ENCODE data around the gene TEAD4.

The TEAD4 gene

DNA sequence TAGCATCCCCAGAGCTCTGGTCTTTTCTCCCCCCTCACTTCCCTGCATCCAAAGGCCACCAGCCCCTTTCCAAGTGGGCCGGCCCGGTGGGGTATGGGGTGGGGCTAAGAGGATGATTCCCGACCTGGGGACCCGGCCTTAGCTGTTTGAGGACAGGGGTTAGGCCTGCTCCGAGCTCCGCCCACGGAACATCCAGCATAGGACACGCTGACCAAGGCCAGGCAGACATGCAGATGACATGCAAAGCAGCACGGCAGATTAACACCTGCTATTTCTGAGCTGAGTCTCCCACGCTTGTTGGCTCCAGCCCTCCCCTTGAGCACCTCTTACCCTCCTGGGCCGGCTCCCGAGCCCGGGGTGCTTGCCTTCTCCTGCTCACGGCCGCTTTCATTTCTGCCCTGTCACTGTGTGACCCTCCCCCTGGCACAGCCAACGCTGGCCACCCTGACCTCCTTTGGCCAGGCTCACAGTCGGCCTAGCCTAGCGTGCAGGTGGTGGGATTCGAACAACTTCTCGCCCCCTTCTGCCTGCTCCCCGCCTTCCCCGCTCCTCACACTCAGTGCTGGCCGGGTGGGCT, 40.2 kb downstream of the TEAD4 start:
- in situ Hi-C loops (cut with MboI; ENCODE audit: low sequenced_read_pairs): no loop called here

DNA sequence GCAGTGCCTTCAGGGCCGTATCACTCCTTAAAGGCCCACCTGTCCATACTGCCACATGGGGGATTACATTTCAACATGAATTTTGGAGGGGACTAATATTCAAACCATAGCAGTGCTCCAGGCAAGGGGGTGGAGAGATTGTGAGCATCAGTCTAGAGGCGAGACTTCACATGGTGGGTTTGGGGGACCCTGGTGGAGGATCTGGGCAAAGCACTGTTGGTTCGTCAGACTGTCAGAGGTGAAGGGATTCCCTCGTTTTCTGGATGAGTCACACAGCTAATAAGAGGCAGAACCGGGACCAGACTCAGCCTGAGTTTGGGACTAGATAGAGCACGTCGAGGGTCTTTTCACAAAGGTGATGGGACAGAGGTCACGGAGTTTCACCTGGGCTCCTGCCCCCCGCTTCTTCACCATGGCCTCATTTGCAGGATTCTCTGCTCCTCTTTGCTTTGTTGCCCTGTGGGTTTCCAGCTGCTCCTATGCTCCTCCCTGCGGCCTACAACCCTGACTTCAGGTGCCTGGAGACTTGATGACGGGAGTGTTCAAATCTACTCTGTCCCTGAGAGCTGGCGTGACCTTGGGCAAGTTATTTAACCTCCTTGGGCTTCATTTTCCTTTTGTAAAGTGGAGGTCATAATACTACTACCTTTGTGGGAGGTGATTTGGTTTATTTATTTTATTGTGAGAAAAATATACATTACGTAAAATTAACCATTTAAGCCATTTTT, 41.5 kb downstream of the TEAD4 start:
- in situ Hi-C loops (cut with MboI; ENCODE audit: low sequenced_read_pairs): no loop called here

DNA sequence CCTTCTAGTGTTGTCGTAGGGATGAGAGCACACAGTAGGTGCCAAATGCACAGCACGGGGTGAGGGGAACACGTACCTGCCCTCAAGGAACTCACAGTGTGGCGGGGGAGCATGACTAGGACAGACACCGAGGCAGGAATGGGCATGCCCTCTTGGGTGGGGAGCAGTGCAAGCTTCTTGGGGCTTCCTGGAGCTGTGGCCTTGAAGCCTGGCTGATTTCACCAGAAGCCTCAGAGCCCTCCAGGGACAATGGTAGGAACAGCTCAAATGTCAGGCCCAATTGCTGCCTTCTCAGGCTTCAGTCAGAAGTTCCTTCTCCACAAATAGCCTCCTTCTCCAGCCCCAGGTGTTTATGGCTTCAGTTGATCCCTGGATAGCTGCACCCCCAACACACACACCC, 43.4 kb downstream of the TEAD4 start:
- in situ Hi-C loops (cut with MboI; ENCODE audit: low sequenced_read_pairs): no loop called here

DNA sequence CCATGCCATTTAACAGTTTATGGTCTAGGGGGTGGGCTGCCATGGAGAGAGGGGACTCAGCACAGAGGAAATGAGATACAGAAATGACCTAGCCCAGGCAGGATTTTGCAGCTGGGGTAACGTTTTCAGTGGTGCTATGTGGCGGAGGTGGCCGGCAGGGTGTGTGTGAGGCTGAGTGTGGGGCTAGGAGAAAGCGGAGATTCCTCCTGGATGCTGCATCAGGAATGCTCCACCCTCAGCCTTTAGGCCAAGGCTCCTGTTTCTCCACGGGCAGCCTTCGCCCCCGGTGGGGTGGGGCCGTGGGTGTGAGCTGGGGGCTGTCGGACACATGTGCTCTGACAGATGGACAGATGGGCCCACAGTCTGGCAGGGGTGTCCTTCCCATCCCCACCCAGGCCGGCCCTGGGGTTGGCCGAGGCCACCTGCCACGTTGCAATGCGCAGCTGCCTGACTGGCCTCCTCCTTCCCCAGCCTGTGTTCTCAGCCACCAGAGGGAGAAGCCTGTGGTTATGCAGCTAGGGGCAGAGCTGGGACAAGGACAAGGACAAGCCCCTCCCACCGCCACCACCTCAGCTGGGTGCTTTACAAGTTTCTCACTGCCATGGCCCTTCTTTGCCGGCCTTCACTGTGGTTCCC, 44.3 kb downstream of the TEAD4 start:
- in situ Hi-C loops (cut with MboI; ENCODE audit: low sequenced_read_pairs): no loop called here

DNA sequence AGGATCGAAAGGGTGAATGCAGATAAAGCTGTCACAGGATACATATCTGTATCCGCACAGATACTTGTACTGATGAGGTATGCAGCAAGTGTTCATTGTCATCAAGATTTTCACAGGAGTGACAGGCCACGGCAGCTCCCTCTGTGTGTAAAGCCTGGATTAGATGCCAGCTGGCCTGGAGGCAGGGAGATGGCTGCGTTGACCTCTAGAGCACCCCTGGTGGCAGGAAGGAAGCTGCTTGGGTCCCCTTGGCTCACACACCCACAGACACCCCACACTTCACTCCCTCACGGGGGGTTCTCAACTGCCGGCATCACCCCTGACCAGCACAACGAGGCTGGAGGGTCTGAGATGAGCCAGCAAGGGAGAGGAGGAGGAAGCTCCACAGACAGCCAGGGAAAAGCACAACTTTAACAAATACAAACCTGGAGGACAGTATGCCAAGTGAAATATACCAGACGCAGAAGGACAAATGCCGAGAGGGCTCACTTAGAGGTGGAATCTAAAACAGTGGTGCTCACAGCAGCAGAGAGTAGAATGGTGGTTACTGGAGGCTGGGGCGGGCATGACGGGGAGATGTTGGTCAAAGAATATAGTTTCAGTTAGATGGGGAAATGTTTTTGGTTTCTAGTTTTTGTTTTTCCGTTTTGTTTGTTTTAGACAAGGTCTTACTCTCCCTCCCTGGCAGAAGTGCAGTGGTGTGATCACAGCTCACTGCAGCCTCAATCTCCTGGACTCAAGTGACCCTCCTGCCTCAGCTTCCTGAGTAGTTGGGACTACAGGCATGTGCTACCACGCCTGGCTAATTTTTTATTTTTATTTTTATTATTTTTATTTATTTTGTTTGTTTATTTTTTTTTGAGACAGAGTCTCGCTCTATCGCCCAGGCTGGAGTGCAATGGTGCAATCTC, 45.7 kb downstream of the TEAD4 start:
- in situ Hi-C loops (cut with MboI; ENCODE audit: low sequenced_read_pairs): no loop called here

DNA sequence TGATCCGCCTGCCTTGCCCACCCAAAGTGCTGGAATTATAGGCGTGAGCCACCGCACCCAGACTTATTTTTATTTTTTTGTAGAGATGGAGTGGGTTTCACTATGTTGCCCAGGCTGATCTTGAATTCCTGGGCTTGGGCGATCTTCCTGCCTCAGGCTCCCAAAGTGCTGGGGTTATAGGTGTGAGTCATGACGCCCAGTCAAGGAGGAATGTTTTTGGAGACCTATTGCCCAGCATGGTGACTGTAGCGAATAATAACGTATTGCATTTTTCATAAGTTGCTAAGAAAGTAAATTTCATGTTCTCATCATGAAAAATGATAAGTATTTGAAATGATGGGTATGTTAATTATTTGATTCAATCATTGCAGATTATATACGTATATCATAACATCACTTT, 46.5 kb downstream of the TEAD4 start:
- in situ Hi-C loops (cut with MboI; ENCODE audit: low sequenced_read_pairs): no loop called here

DNA sequence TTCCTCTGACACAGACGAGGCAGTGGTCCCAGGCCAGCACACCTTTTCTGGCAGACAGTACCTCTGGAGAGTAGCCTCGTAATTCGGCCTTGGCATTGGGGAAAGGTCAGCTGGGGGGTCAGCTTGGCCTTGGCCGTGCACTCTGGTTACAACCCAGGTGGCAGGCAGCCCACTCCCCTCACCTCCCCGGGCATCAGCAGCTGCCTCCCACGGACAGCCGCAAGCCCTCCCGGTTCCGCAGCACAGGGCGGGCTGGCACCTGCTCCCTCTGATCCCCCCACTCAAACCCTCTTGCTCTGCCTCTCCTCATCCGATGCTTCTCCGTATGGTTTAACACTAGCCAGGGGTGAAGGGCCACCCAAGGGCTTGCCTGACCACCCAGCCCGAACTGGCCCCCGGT, 50.6 kb downstream of the TEAD4 start:
- in situ Hi-C loops (cut with MboI; ENCODE audit: low sequenced_read_pairs): no loop called here

DNA sequence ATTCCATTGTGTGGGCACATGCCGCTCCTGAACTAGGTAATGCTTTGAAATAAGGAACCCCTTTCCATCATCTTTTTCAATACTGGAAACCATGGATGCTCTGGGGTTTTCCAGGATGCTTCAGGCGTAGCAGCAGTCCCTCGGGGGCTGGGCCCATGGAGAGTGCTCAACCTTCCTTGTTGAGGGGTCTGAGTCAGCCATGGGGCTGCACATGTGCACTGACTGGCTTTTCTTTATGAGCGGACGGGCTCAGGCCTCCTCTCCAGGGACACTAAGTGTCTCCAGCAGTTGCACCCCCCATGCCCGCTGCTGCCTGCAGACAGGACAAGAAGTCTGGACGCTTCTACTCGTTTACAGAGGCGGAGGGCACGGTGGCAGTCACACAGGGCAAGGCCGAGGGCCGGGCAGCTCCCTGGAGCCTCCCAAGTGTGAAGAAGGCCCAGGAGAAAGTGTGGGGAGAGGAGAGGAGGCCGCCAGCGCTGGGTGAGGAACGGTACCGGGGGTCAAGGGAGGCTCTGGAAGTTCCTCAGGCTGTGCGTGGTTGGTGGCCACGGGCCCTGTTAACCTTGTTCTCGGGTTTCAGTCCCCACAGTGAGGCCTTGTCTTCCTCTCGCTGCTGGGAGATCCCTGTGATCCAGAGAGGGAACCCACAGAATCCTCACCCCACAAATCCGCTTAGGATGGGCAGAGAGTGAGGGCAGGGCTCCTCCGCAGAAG, 51.2 kb downstream of the TEAD4 start:
- in situ Hi-C loops (cut with MboI; ENCODE audit: low sequenced_read_pairs): no loop called here

DNA sequence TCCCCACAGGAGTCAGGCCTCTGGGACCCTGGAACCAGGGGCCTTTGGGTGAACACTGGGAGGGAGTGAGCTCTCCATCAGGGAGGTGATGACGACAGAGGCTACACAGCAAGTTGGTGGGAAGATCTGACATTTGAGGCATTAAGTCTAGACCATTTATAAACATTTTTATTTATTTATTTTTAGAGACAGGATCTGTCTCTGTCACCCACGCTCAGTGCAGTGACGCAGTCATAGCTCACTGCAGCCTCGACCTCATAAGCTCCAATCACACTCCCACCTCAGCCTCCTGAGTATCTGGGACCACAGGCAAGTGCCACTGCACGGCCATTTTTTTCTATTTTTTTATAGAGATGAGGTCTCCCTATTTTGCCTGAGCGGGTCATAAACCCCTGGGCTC, 53.6 kb downstream of the TEAD4 start:
- in situ Hi-C loops (cut with MboI; ENCODE audit: low sequenced_read_pairs): no loop called here

DNA sequence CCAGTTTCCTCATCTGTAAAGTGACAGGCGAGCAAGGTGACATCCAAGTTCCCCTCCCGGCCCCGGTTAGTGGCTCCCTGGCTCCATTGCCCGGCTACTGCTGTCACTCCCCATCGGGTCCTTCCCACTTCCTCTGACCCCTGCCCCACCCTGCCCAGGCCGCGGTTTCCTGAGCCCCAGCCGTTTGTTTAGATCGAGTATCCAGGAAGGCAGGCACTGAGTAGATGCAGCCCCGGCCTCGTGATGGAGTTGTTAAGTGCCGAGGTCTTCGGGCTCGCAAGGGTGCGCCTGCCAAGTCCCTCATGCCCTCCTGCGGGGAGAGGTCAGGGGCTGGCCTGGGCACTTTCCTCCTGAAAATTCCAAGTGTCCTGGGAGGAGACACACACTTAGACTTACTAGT, 55.4 kb downstream of the TEAD4 start:
- in situ Hi-C loops (cut with MboI; ENCODE audit: low sequenced_read_pairs): no loop called here

DNA sequence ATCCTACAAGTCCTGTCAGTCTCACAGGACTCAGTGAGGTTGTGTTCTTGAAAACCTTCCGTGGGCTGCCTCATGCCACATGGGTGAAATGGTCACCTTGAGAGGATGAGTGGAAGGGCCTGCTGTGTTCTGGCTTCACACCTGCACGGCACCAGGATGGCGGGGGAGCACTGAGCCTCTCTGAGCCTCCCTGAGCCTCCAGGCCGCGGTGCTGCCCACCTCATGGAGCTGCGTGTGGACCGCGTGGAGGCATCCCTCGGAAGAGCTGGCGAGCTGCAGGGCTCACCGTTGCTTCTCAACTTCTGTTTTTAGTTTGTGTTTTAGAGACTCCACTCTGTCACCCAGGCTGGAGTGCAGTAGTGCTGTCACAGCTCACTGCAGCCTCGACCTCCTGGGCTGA, 56.2 kb downstream of the TEAD4 start:
- in situ Hi-C loops (cut with MboI; ENCODE audit: low sequenced_read_pairs): no loop called here

DNA sequence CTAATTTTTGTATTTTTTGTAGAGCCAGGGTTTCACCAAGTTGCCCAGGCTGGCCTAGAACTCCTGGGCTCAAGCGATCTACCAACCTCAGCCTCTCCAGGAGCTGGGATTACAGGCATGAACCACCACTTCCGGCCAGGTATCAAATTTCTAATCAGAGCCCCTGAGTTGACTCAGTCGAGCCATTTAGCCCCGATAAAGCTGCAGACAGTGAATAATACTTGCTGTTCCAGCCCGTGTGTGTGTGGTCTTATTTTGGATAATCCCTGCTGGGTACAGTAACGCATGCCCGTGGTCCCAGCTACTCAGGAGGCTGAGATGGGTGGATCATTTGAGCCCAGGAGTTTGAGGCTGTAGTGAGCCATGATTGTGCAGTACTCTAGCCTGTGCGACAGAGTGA, 57.0 kb downstream of the TEAD4 start:
- in situ Hi-C loops (cut with MboI; ENCODE audit: low sequenced_read_pairs): no loop called here

DNA sequence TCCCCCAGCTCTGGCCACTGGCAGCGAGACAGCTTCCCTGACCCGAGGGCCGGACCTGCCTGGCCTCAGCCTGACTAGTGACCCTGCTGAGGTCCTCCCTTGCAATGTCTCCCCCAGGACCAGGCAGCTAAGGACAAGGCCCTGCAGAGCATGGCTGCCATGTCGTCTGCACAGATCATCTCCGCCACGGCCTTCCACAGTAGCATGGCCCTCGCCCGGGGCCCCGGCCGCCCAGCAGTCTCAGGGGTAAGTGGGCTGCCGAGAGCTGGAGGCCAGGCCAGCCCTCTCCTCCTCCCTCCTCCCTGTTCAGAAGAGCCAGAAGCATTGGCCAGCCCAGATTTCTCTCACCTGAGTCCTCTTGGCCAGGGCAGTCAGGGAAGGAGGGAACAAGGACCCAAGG, 58.1 kb downstream of the TEAD4 start:
- in situ Hi-C loops (cut with MboI; ENCODE audit: low sequenced_read_pairs): no loop called here

DNA sequence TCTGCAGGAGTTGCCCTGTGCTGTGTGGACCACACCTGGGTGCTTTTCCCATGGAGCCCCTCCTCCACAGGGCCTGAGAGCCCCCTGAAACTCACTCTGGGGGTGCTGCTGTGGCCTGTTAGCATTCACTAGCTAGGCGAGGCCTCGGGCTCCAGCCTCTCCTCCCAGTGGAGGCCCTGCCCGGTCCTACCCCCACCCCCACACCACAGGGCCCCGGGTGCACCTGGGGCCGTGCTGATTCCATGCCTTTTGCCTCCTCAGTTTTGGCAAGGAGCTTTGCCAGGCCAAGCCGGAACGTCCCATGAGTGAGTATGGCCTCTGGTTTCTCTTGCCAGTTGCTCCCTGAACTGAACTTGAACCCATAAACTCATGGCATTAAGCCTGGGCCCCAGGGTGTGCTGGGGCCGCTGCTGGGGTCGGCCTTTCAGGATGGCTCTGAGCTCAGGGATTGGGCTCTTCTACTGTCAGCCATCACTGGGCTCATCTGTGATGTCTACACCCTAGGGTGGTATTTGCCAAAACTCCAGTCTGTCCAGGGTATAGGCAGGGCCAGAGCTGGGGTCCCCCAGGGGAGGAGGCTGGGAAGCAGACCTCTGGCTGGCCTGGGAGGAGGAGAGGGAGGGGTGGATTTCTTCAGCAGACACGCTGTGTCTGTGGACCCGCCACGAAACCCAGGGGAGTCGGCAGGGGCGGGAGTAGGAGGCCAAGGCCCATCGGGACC, 59.2 kb downstream of the TEAD4 start:
- in situ Hi-C loops (cut with MboI; ENCODE audit: low sequenced_read_pairs): no loop called here

DNA sequence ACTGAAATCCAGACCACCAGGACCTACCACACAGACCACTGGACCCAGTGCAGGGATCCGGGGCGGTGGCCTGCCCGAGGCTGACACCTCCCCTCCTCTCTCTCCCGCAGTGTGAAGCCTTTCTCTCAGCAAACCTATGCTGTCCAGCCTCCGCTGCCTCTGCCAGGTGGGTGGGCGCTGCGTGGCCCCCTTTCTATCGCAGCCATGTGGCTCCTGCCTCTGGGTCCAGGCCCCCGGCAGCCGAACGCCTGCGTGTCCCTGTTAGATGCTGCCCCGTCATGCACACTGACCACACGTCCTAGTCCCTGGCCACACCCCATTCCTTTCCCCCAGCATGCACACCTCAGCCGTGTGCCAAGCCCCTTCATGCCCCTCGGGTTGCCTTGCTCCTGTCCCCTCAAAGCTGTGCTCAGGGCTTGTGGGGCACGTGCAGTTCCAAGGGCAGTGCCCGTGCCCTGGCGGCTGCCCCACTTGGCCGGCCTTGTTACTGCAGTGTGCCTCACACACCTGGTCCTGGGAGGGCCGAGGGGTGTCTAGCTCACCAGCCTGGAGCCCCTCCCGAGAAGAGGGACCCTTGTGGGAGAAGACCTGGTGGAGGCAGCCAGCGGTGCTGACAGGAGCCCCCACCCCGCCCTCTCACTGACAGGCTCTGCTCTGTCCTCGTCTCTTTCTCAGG, 59.9 kb downstream of the TEAD4 start:
- in situ Hi-C loops (cut with MboI; ENCODE audit: low sequenced_read_pairs): no loop called here

DNA sequence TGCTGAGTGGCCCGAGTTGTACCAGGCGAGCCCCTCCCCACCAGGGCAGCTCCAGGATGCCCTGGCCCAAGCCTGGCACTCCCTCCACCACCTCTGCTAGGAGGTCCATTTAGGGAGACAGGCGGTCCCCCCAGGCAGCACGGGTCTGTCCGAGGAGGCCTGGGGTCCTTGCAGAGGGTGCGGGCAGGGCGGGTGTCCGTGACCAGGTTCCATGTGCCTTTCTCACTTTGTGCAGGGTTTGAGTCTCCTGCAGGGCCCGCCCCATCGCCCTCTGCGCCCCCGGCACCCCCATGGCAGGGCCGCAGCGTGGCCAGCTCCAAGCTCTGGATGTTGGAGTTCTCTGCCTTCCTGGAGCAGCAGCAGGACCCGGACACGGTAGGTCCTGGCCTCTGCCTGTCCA, 61.2 kb downstream of the TEAD4 start:
- in situ Hi-C loops (cut with MboI; ENCODE audit: low sequenced_read_pairs): no loop called here

DNA sequence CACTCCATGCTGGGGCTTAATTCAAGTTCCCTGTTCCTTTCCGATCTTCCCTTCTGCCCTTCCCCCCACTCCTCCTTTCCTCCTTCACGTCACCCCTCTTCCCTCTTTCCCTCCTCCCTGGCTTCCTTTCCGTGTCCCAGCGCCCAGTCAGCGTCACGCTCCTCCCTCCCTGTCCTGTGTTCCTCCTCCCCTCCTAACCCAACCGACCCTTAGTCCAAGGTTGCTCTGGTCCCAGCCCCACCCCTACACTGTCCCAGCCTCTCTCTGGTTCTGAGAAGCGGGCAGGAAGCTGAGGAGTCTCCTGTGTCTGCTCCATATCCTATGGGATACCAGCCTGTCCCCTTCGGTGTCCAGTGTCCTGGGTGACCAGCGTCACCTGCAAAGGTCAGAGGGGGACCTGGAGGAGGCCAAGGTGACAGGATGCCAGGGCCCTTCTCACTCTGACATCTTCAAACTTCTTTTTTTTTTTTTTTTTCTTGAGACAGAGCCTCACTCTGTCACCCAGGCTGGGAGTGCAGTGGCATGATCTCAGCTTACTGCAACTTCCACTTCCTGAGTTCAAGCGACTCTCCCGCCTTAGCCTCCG, 61.7 kb downstream of the TEAD4 start:
- in situ Hi-C loops (cut with MboI; ENCODE audit: low sequenced_read_pairs): no loop called here

DNA sequence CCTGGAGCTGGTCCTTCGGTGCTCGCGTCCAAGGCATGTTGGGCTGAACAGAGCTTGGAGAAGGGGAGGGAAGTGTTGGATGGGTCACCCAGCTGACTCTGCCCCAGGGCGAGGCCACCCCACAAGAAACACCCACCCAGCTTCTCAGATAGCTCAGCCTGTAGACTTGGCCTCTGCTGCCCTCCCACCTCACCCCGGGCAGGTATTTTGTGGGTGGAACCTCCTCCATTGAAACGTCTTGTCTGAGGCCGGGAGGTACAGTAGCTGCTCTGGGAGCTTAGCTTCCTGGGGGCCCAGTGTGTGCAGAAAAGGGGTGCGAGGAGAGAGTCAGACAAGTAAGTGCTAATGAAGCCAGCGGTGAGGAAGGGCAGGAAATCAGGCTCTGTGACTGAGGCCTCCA, 63.2 kb downstream of the TEAD4 start:
- in situ Hi-C loops (cut with MboI; ENCODE audit: low sequenced_read_pairs): no loop called here

DNA sequence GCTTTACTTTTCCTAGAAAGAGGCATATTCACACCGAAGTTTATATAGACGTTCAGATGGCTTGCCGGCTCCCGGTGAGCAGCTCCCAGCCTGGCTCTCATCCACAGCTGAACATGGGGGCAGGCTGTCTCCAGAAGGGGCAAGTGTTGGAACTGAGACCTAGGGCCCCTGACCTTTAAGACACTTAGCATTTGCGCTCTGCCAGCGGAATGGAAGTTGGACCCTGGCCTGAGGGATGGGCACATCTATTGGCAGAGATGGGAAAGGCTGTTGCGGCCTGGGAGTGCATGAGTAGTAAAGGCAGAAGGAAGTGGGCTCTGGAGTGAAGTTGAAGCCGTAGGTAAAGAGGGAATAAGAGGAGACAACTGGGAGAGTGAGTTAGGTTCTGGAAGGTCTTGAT, 63.8 kb downstream of the TEAD4 start:
- in situ Hi-C loops (cut with MboI; ENCODE audit: low sequenced_read_pairs): no loop called here

Data from HL-60/S4 treated with retinoic acid at 250 ng/mL for 4 days and 3 days (cell line).